ENCODE data around the gene STX5. TPM values are rescaled to one million over a fixed set of nuclear protein-coding genes. Genes with fewer than 3 reads are reported as not detected.

Gene STX5
- total and polyA plus RNA-seq, 9 of the 15 experiments (the other 6 are each of a cell fraction or from before 2014, with no cell fraction given): 2.8 to 28.6 (median 23.7) TPM

GRCh38 chr11:62855571-62856332, 23.9 kb upstream of the STX5 start (continued):
- TF ChIP-seq FOXJ2 (tag; IDR thresholded peaks at IDR 0.05) (no peak; the same call in 1 of the 2 replicates), HMG20B (CRISPR knock-in tag; IDR thresholded peaks at IDR 0.05) (no peak), RERE (CRISPR knock-in tag; IDR thresholded peaks at IDR 0.05; ENCODE audit: borderline replicate concordance) (no peak), SNIP1 (IDR thresholded peaks at IDR 0.05; ENCODE audit: low read depth) (no peak), RNF2 (IDR thresholded peaks at IDR 0.05) (peak; percentile 93), ZBTB5 (IDR thresholded peaks at IDR 0.05) (0 out of 2 replicates have a peak, but pooled peaks have one; percentile 35), HEY1 (CRISPR knock-in tag; IDR thresholded peaks at IDR 0.05; ENCODE audit: borderline replicate concordance) (peak; percentile 90; the same call in 1 of the 2 replicates), NBN (IDR thresholded peaks at IDR 0.05; ENCODE audit: low read depth) (peak; percentile 79), KLF13 (tag; IDR thresholded peaks at IDR 0.05; ENCODE audit: borderline replicate concordance, low read depth) (peak; percentile 68; the same call in 1 of the 2 replicates), NELFE (IDR thresholded peaks at IDR 0.05; ENCODE audit: insufficient read depth, insufficient read length) (peak; percentile 56), MTF1 (CRISPR knock-in tag; IDR thresholded peaks at IDR 0.05; ENCODE audit: borderline replicate concordance) (no peak), ZNF143 (CRISPR knock-in tag; IDR thresholded peaks at IDR 0.05) (peak; percentile 88), MTA1 (IDR thresholded peaks at IDR 0.05; ENCODE audit: borderline replicate concordance) (no peak; the same call in 1 of the 2 replicates)
- TF ChIP-seq, protein P1, sequence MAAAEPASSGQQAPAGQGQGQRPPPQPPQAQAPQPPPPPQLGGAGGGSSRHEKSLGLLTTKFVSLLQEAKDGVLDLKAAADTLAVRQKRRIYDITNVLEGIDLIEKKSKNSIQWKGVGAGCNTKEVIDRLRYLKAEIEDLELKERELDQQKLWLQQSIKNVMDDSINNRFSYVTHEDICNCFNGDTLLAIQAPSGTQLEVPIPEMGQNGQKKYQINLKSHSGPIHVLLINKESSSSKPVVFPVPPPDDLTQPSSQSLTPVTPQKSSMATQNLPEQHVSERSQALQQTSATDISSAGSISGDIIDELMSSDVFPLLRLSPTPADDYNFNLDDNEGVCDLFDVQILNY (CRISPR knock-in tag; IDR thresholded peaks at IDR 0.05): peak; percentile 23; the same call in 1 of the 2 replicates
- TF ChIP-seq, protein P2, sequence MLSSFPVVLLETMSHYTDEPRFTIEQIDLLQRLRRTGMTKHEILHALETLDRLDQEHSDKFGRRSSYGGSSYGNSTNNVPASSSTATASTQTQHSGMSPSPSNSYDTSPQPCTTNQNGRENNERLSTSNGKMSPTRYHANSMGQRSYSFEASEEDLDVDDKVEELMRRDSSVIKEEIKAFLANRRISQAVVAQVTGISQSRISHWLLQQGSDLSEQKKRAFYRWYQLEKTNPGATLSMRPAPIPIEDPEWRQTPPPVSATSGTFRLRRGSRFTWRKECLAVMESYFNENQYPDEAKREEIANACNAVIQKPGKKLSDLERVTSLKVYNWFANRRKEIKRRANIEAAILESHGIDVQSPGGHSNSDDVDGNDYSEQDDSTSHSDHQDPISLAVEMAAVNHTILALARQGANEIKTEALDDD (IDR thresholded peaks at IDR 0.05): no peak; the same call in 1 of the 2 replicates
- TF ChIP-seq, protein P3, sequence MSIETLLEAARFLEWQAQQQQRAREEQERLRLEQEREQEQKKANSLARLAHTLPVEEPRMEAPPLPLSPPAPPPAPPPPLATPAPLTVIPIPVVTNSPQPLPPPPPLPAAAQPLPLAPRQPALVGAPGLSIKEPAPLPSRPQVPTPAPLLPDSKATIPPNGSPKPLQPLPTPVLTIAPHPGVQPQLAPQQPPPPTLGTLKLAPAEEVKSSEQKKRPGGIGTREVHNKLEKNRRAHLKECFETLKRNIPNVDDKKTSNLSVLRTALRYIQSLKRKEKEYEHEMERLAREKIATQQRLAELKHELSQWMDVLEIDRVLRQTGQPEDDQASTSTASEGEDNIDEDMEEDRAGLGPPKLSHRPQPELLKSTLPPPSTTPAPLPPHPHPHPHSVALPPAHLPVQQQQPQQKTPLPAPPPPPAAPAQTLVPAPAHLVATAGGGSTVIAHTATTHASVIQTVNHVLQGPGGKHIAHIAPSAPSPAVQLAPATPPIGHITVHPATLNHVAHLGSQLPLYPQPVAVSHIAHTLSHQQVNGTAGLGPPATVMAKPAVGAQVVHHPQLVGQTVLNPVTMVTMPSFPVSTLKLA (conservative IDR thresholded peaks at IDR 0.05): peak; percentile 94 to 96

Measured in K562 (cell line).